Liver (tissue), 3 donors: ENCODE measurements around the gene PRMT7.

ENCODE experiments used
- ATF3 ChIP-seq: IDR thresholded peaks from 2 replicates; pipeline ENCODE4 v1.6.1; 2016; ENCODE audit warnings: antibody characterized with exemption
- CTCF ChIP-seq: fragments of 150-350 bp; IDR thresholded peaks from 2 replicates; pipeline ENCODE4 v1.5.1; 2017; ENCODE audit warnings: improper control_type of control experiment, low read depth, low read length; ENCODE audit not compliant: missing input control
- EGR1 ChIP-seq, 2 donors: IDR thresholded peaks; 2 replicates each; pipeline ENCODE4 v1.6.1; 2016 to 2018; ENCODE audit warnings: antibody characterized with exemption in 2 of 2, low read depth in 2 of 2
- HNF4G ChIP-seq: IDR thresholded peaks from 2 replicates; pipeline ENCODE4 v1.6.1; 2016; ENCODE audit warnings: antibody characterized with exemption
- JUND ChIP-seq, 2 donors: IDR thresholded peaks; 2 replicates each; pipeline ENCODE4 v1.6.1; 2016; ENCODE audit warnings: antibody characterized with exemption in 2 of 2
- MAX ChIP-seq: IDR thresholded peaks from 2 replicates; pipeline ENCODE4 v1.6.1; 2016; ENCODE audit warnings: antibody characterized with exemption
- RAD21 ChIP-seq, 2 donors: IDR thresholded peaks; 2 replicates each; pipeline ENCODE4 v1.6.1; 2016; ENCODE audit warnings: antibody characterized with exemption in 2 of 2, mild to moderate bottlenecking in 2 of 2
- REST ChIP-seq: IDR thresholded peaks from 2 replicates; pipeline ENCODE4 v1.6.1; 2016; ENCODE audit warnings: antibody characterized with exemption, mild to moderate bottlenecking
- RXRA ChIP-seq, 2 donors: IDR thresholded peaks; 2 replicates each; pipeline ENCODE4 v1.6.1; 2017 to 2018; ENCODE audit warnings: antibody characterized with exemption in 2 of 2, mild to moderate bottlenecking in 1 of 2
- SP1 ChIP-seq: IDR thresholded peaks from 2 replicates; pipeline ENCODE4 v1.6.1; 2018; ENCODE audit warnings: antibody characterized with exemption, mild to moderate bottlenecking
- TAF1 ChIP-seq: conservative IDR thresholded peaks from 2 replicates; pipeline ENCODE4 v1.6.1; 2016; ENCODE audit warnings: antibody characterized with exemption, mild to moderate bottlenecking
- YY1 ChIP-seq: IDR thresholded peaks from 2 replicates; pipeline ENCODE4 v1.6.1; 2016; ENCODE audit warnings: antibody characterized with exemption, mild to moderate bottlenecking
- donor health status: healthy.
- donor health status: healthy.

GRCh38 chr16:68373528-68374245 is 62.9 kb downstream of the PRMT7 start:
- no peak for TF ChIP-seq CTCF
- no peak for TF ChIP-seq TAF1
- TF ChIP-seq REST, result no peak
- no peak for TF ChIP-seq RXRA (IDR thresholded peaks at IDR 0.05)
- TF ChIP-seq MAX, result no peak
- no peak for TF ChIP-seq SP1
- TF ChIP-seq RAD21 (IDR thresholded peaks at IDR 0.05), result no peak
- no peak for TF ChIP-seq EGR1 (IDR thresholded peaks at IDR 0.05; ENCODE audit: low read depth in 2 of 2)
- TF ChIP-seq YY1, result no peak
- no peak for TF ChIP-seq HNF4G
- TF ChIP-seq ATF3, result no peak
- no peak for TF ChIP-seq JUND (IDR thresholded peaks at IDR 0.05)
